Measurements from ENCODE around the gene SMARCC1.

SMARCC1 gene

DNA sequence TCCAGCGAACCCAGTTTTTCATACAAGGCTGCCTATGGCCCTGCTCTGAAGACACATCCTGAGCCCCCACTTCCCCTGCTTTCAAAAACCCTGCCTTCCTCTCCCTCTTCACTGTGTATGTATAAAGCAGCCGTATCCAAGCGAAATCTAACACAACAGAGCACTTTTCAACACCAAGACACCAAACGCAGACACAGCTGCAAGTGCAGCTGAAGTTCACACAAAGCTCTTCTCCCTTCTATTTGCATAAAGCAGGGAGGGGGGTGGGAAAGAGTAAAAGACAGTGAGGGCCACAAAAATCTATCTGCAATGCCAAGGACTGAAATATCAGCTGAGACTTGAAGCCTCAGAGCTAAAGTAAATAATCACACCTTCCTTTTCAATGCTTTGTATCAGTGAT lies 168.0 kb downstream of the SMARCC1 start:
- no peak overlapping the region for H4K8ac ChIP-seq (ENCODE audit: low read depth, low read length)
- no peak overlapping the region for H3K18ac ChIP-seq (ENCODE audit: low read length)
- H2AK5ac ChIP-seq (ENCODE audit: low read length), result no peak overlapping the region
- H4K12ac ChIP-seq (ENCODE audit: low read depth, low read length), result no peak overlapping the region
- no peak overlapping the region for H3K4ac ChIP-seq (ENCODE audit: low read depth, low read length)
- no peak overlapping the region for H3K23ac ChIP-seq (ENCODE audit: low read length)
- H3K9me3 ChIP-seq (ENCODE audit: insufficient read depth, low read depth, low read length), result no peaks in the 10 kb centered on the region
- H3K14ac ChIP-seq (ENCODE audit: low read length), result no peak overlapping the region
- H3K4me3 ChIP-seq (ENCODE audit: low read depth, low read length), result no peak overlapping the region
- no peak overlapping the region for H2BK5ac ChIP-seq (ENCODE audit: low read depth, low read length, poor library complexity)
- H3K79me2 ChIP-seq (ENCODE audit: control insufficient read depth, insufficient read depth, low read length, poor library complexity), result no peaks in the 10 kb centered on the region
- no peak overlapping the region for H4K91ac ChIP-seq (ENCODE audit: low read depth, low read length)
- no peaks in the 10 kb centered on the region for H3K27me3 ChIP-seq (ENCODE audit: insufficient read depth, low read length)
- WGBS (ENCODE audit: extremely low coverage, insufficient coverage, insufficient read length), result no CpG with 5 or more reads among the region's 4 CpGs
- H3K9ac ChIP-seq (ENCODE audit: low read length), result no peak overlapping the region
- peaks cover 3 to 5% of the 10 kb centered on the region in 2 experiments for H3K4me1 ChIP-seq (ENCODE audit: control insufficient read depth in 1 of 2, insufficient read depth in 2 of 2, low read length in 2 of 2)
- H3K27ac ChIP-seq (ENCODE audit: low read depth, low read length), result no peak overlapping the region
- H2BK120ac ChIP-seq (ENCODE audit: insufficient read depth, low read length, poor library complexity), result no peak overlapping the region
- no peak overlapping the region for H2AFZ ChIP-seq (ENCODE audit: insufficient read depth, low read length, poor library complexity)
- peaks cover 3% of the 10 kb centered on the region for H3K79me1 ChIP-seq (ENCODE audit: low read length)
- no peak for DNase-seq
- peaks cover 8 to 12% of the 10 kb centered on the region in 2 experiments for H3K36me3 ChIP-seq (ENCODE audit: control insufficient read depth in 1 of 2, insufficient read depth in 2 of 2, low read length in 2 of 2)
- H3K4me2 ChIP-seq (ENCODE audit: low read length), result no peak overlapping the region
- H2BK12ac ChIP-seq (ENCODE audit: low read length), result no peak overlapping the region

DNA sequence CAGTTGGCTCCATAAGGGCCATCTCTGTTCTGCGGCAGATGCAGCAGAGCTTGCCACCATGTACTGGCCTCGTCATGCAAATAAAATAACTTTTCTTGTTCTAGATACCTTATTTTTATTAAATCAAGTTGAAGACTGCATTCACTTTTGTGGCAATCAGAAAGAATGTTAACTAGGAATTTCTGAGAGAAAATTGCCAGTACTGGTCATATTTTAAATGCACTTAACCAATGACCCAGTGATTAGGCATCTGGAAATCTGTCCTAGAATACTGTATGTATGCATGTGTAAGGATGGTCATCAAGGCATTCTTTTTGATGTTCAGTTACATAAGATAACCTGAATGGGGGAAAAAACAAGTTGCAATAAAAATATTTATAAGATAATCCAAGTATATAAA lies 168.8 kb downstream of the SMARCC1 start:
- Histone ChIP-seq H2BK5ac (ENCODE audit: low read depth, low read length, poor library complexity) (no peak overlapping the region), H2AK5ac (ENCODE audit: low read length) (no peak overlapping the region), H3K9ac (ENCODE audit: low read length) (no peak overlapping the region), H3K23ac (ENCODE audit: low read length) (no peak overlapping the region), H3K4me3 (ENCODE audit: low read depth, low read length) (no peak overlapping the region), H3K18ac (ENCODE audit: low read length) (no peak overlapping the region), H2BK12ac (ENCODE audit: low read length) (no peak overlapping the region), H3K9me3 (ENCODE audit: insufficient read depth, low read depth, low read length) (no peaks in the 10 kb centered on the region), H3K79me1 (ENCODE audit: low read length) (peaks cover 3% of the 10 kb centered on the region), H3K4me1 (ENCODE audit: control insufficient read depth in 1 of 2, insufficient read depth in 2 of 2, low read length in 2 of 2) (peaks cover 3 to 5% of the 10 kb centered on the region in 2 experiments), H3K4ac (ENCODE audit: low read depth, low read length) (no peak overlapping the region), H3K79me2 (ENCODE audit: control insufficient read depth, insufficient read depth, low read length, poor library complexity) (no peaks in the 10 kb centered on the region), H4K8ac (ENCODE audit: low read depth, low read length) (no peak overlapping the region), H3K36me3 (ENCODE audit: control insufficient read depth in 1 of 2, insufficient read depth in 2 of 2, low read length in 2 of 2) (peaks cover 15 to 19% of the 10 kb centered on the region in 2 experiments), H2BK120ac (ENCODE audit: insufficient read depth, low read length, poor library complexity) (no peak overlapping the region), H4K12ac (ENCODE audit: low read depth, low read length) (no peak overlapping the region), H2AFZ (ENCODE audit: insufficient read depth, low read length, poor library complexity) (no peak overlapping the region), H3K27ac (ENCODE audit: low read depth, low read length) (no peak overlapping the region), H3K14ac (ENCODE audit: low read length) (no peak overlapping the region), H3K4me2 (ENCODE audit: low read length) (no peak overlapping the region), H4K91ac (ENCODE audit: low read depth, low read length) (no peak overlapping the region), H3K27me3 (ENCODE audit: insufficient read depth, low read length) (no peaks in the 10 kb centered on the region)
- peak; percentile 6 to 81 for DNase-seq
- WGBS (ENCODE audit: extremely low coverage, insufficient coverage, insufficient read length), result no CpG with 5 or more reads among the region's 2 CpGs

DNA sequence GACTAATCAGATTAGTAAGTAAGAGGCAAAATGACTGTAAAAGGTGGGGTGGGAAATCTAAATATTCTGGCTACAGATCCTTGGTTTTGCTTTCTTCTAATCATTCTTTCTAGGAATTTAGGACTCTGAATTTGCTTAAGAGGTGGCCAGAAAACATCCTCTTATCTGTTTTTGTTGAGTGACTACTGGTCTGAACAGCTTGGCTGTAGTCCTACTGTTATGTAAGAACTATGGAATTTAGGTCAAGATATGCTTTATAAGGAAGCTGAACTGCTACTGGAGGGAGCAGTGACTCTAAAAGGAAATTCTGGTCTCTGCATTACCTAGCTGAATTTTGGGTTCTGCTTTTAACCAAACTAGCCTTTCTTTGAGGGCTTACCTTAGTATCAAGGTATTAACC lies 169.5 kb downstream of the SMARCC1 start:
- H2BK5ac ChIP-seq (ENCODE audit: low read depth, low read length, poor library complexity), result no peak overlapping the region
- H3K27ac ChIP-seq (ENCODE audit: low read depth, low read length), result peak overlapping the region; percentile 27
- no peak overlapping the region for H3K9ac ChIP-seq (ENCODE audit: low read length)
- H3K79me1 ChIP-seq (ENCODE audit: low read length), result peaks cover 3% of the 10 kb centered on the region
- no peak overlapping the region for H3K14ac ChIP-seq (ENCODE audit: low read length)
- no peaks in the 10 kb centered on the region for H3K9me3 ChIP-seq (ENCODE audit: insufficient read depth, low read depth, low read length)
- H3K4me3 ChIP-seq (ENCODE audit: low read depth, low read length), result no peak overlapping the region
- no peak overlapping the region for H3K18ac ChIP-seq (ENCODE audit: low read length)
- no peak overlapping the region for H4K8ac ChIP-seq (ENCODE audit: low read depth, low read length)
- H2BK120ac ChIP-seq (ENCODE audit: insufficient read depth, low read length, poor library complexity), result no peak overlapping the region
- peaks cover 3 to 5% of the 10 kb centered on the region in 2 experiments for H3K4me1 ChIP-seq (ENCODE audit: control insufficient read depth in 1 of 2, insufficient read depth in 2 of 2, low read length in 2 of 2)
- peaks cover 15 to 21% of the 10 kb centered on the region in 2 experiments for H3K36me3 ChIP-seq (ENCODE audit: control insufficient read depth in 1 of 2, insufficient read depth in 2 of 2, low read length in 2 of 2)
- H3K4me2 ChIP-seq (ENCODE audit: low read length), result no peak overlapping the region
- DNase-seq, result peak; percentile 4 to 76
- no peak overlapping the region for H2BK12ac ChIP-seq (ENCODE audit: low read length)
- no peak overlapping the region for H3K4ac ChIP-seq (ENCODE audit: low read depth, low read length)
- H4K91ac ChIP-seq (ENCODE audit: low read depth, low read length), result no peak overlapping the region
- no peak overlapping the region for H2AFZ ChIP-seq (ENCODE audit: insufficient read depth, low read length, poor library complexity)
- no peak overlapping the region for H3K23ac ChIP-seq (ENCODE audit: low read length)
- no peaks in the 10 kb centered on the region for H3K79me2 ChIP-seq (ENCODE audit: control insufficient read depth, insufficient read depth, low read length, poor library complexity)
- H4K12ac ChIP-seq (ENCODE audit: low read depth, low read length), result no peak overlapping the region
- no peaks in the 10 kb centered on the region for H3K27me3 ChIP-seq (ENCODE audit: insufficient read depth, low read length)
- H2AK5ac ChIP-seq (ENCODE audit: low read length), result no peak overlapping the region

DNA sequence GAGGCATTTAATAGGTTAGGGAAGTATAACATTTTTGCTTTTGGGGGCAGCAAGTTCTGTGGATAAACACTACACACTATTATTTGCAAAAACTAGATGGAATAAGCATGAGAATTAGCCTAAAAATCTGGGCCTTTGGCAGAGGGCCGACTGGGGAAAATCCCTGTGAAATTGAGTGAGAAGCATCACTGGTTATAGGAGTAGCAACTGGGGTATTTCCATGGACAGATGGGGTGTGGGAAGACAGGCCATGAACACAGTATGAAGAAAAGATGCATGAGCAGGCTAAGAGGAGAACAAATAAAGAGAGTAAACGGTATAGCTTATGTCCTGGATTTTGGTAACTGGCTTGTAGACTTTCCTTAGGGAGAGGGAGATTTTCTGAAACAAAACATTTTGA lies 170.1 kb downstream of the SMARCC1 start:
- Histone ChIP-seq H2AFZ (ENCODE audit: insufficient read depth, low read length, poor library complexity) (no peak overlapping the region), H4K91ac (ENCODE audit: low read depth, low read length) (no peak overlapping the region), H3K18ac (ENCODE audit: low read length) (no peak overlapping the region), H3K27me3 (ENCODE audit: insufficient read depth, low read length) (no peaks in the 10 kb centered on the region), H2BK5ac (ENCODE audit: low read depth, low read length, poor library complexity) (no peak overlapping the region), H3K4me2 (ENCODE audit: low read length) (no peak overlapping the region), H3K9ac (ENCODE audit: low read length) (no peak overlapping the region), H4K8ac (ENCODE audit: low read depth, low read length) (no peak overlapping the region), H3K23ac (ENCODE audit: low read length) (no peak overlapping the region), H3K4ac (ENCODE audit: low read depth, low read length) (no peak overlapping the region), H3K79me1 (ENCODE audit: low read length) (peaks cover 3% of the 10 kb centered on the region), H3K9me3 (ENCODE audit: insufficient read depth, low read depth, low read length) (no peaks in the 10 kb centered on the region), H3K4me3 (ENCODE audit: low read depth, low read length) (no peak overlapping the region), H3K14ac (ENCODE audit: low read length) (no peak overlapping the region), H3K79me2 (ENCODE audit: control insufficient read depth, insufficient read depth, low read length, poor library complexity) (no peaks in the 10 kb centered on the region), H4K12ac (ENCODE audit: low read depth, low read length) (no peak overlapping the region), H2BK120ac (ENCODE audit: insufficient read depth, low read length, poor library complexity) (no peak overlapping the region), H3K36me3 (ENCODE audit: control insufficient read depth in 1 of 2, insufficient read depth in 2 of 2, low read length in 2 of 2) (peaks cover 18 to 21% of the 10 kb centered on the region in 2 experiments), H3K4me1 (ENCODE audit: control insufficient read depth in 1 of 2, insufficient read depth in 2 of 2, low read length in 2 of 2) (peaks cover 3 to 5% of the 10 kb centered on the region in 2 experiments), H2AK5ac (ENCODE audit: low read length) (no peak overlapping the region), H2BK12ac (ENCODE audit: low read length) (no peak overlapping the region), H3K27ac (ENCODE audit: low read depth, low read length) (peak overlapping the region; percentile 26)
- no CpG with 5 or more reads among the region's 2 CpGs for WGBS (ENCODE audit: extremely low coverage, insufficient coverage, insufficient read length)
- DNase-seq, result no peak

All from trophoblast cell (in vitro differentiated cells and primary cell).